A673 (cell line): ENCODE data around the gene LRRC15.

Experiments
- EZH2 ChIP-seq: fragments of 200-600 bp; sonication (generic); IDR thresholded peaks from 2 replicates; pipeline ENCODE4 v1.6.1; 2017; ENCODE audit warnings: borderline replicate concordance, low read depth, mild to moderate bottlenecking, mixed read lengths, antibody characterized with exemption, low read length; ENCODE audit not compliant: poor library complexity, severe bottlenecking
- TF ChIP-seq, protein P1 (sequence below): fragments of 300-800, 200-600 bp; sonication (generic); conservative IDR thresholded peaks from 2 replicates; pipeline ENCODE4 v1.5.1; 2017; ENCODE audit warnings: low read depth, mild to moderate bottlenecking, antibody characterized with exemption, low read length, moderate library complexity, mixed read lengths

DNA sequence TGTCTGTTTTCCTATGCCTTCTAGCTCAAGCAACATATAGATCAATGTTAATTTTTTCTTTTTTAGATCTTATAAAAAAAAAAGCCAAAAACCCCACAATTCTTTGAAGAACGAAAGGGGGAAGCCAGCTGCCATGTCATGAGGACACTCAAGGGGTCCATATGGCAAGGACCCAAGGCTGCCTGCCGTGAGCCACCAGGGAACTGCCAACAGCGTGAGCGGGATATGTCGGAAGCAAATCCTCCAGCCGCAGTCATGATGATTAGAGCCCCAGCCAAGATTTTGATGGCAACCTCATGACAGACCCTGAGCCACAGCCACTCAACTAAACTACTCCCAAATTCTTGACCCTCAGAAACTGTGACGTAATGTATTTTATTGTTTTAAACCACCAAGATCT is 23.0 kb upstream of the LRRC15 start:
- no peak for TF ChIP-seq EZH2
- TF ChIP-seq, protein P1, sequence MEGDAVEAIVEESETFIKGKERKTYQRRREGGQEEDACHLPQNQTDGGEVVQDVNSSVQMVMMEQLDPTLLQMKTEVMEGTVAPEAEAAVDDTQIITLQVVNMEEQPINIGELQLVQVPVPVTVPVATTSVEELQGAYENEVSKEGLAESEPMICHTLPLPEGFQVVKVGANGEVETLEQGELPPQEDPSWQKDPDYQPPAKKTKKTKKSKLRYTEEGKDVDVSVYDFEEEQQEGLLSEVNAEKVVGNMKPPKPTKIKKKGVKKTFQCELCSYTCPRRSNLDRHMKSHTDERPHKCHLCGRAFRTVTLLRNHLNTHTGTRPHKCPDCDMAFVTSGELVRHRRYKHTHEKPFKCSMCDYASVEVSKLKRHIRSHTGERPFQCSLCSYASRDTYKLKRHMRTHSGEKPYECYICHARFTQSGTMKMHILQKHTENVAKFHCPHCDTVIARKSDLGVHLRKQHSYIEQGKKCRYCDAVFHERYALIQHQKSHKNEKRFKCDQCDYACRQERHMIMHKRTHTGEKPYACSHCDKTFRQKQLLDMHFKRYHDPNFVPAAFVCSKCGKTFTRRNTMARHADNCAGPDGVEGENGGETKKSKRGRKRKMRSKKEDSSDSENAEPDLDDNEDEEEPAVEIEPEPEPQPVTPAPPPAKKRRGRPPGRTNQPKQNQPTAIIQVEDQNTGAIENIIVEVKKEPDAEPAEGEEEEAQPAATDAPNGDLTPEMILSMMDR: no peak
